Heart left ventricle (tissue), 16 donors: ENCODE results near the gene MTUS2. TPM values are rescaled to one million over a fixed set of nuclear protein-coding genes. Genes with fewer than 3 reads are reported as not detected.

Source experiments
- ATAC-seq, 4 donors: fragments of 200-7000 bp; cut with Tn5 transposase; one replicate each; pipeline ENCODE4 v1.9.1; 2020 to 2022; ENCODE audit warnings: moderate library complexity in 4 of 4, mild to moderate bottlenecking in 3 of 4, moderate number of reproducible peaks in 1 of 4
- DNase-seq, 5 donors: peaks; one replicate each; pipeline ENCODE4 v3.0.0-alpha.2; 2020
- H3K27ac ChIP-seq, 12 donors: fragments of 200-600 bp; sonication (generic) in 4 of 12; one replicate each; pipeline versions ENCODE4 v1.5.0 to v1.8.0; 2016 to 2022; ENCODE audit warnings: mild to moderate bottlenecking in 2 of 12
- H3K27me3 ChIP-seq, 9 donors: fragments of 200-600 bp; sonication (generic) in 2 of 9; one replicate each; pipeline versions ENCODE4 v1.5.1 to v1.8.0; 2016 to 2022; ENCODE audit warnings: mild to moderate bottlenecking in 3 of 9
- H3K36me3 ChIP-seq, 9 donors: fragments of 200-600 bp; sonication (generic) in 2 of 9; one replicate each; pipeline versions ENCODE4 v1.5.0 to v1.8.0; 2018 to 2022; ENCODE audit warnings: mild to moderate bottlenecking in 2 of 9
- H3K4me1 ChIP-seq, 12 donors: fragments of 200-600 bp; sonication (generic) in 4 of 12; one replicate each; pipeline versions ENCODE4 v1.5.0 to v1.8.0; 2016 to 2022; ENCODE audit warnings: mild to moderate bottlenecking in 3 of 12
- H3K4me3 ChIP-seq, 12 donors: fragments of 200-600 bp; sonication (generic) in 4 of 12; one replicate each; pipeline versions ENCODE4 v1.5.0 to v1.8.0; 2017 to 2022; ENCODE audit warnings: mild to moderate bottlenecking in 9 of 12, moderate library complexity in 4 of 12
- H3K9me3 ChIP-seq, 12 donors: fragments of 200-600 bp; sonication (generic) in 4 of 12; one replicate each; pipeline versions ENCODE4 v1.5.0 to v1.8.0; 2016 to 2022; ENCODE audit warnings: mild to moderate bottlenecking in 1 of 12
- CTCF ChIP-seq, 12 donors: fragments of 200-600 bp; sonication (generic) in 4 of 12; IDR thresholded peaks; one replicate each; pipeline versions ENCODE4 v1.5.0 to v1.8.0; 2018 to 2022; ENCODE audit warnings: antibody characterized with exemption in 12 of 12, mild to moderate bottlenecking in 5 of 12
- POLR2A ChIP-seq, 2 donors: fragments of 450-650 bp; IDR thresholded peaks; one replicate each; pipeline ENCODE4 v1.6.1; 2017; ENCODE audit warnings: antibody characterized with exemption in 2 of 2, mild to moderate bottlenecking in 2 of 2, moderate library complexity in 2 of 2
- WGBS, 4 donors: extraction: QIAGEN DNeasy Blood & Tissue Kit in 2 of 4; methylation state at CpG; one replicate each; pipeline versions ENCODE4 v1.1.5 to v1.1.7; 2013 to 2018; 5-methylcytosine and 5-hydroxymethylcytosine counted together
- intact Hi-C, 10 donors: fragments of 100-400 bp; cut with DNase I; formaldehyde crosslinking; loops; one replicate each; pipeline versions ENCODE4 v1.11.1 to v1.14.2; 2022
- polyA plus RNA-seq, 2 donors: library from polyadenylated mRNA; stranded (reverse); fragments of 200-250 nt; gene quantifications; one replicate each; pipeline ENCODE4 v1.2.3, GENCODE V29; 2013
- total RNA-seq, 9 donors: library from RNA; depleted of rRNA in 2 of 9; stranded (reverse); fragments of >200 nt in 2 of 9; fragmentation: NEBNext Ultra II Directional in 3 of 9; extraction: Animal tissue kit (Norgen Biotek cat#: 25700) in 3 of 9; gene quantifications; one replicate each; pipeline versions ENCODE4 v1.1.0 to v1.2.4, GENCODE V29; 2016 to 2023
- donor health status: ischemic (EF 13 %, LVEDD 7.1; RV severe dilation, severe dysfunction).
- donor health status: healthy with polysubstance abuse.
- donor health status: DM: no; HTN: yes; CAD: no.
- donor health status: DM: no; HTN: no; CAD: no.
- donor health status: ischemic (EF 25% LVEDD 6.9; RV normal size, moderate dysfunction).
- donor health status: ischemic (EF 25% LVEDD 5.7; RV mildly dilated, moderate dysfunction).
- donor health status: healthy.
- donor health status: DM: yes; HTN: yes; CAD: no.
- donor health status: ischemic (EF 35%, LVEDD 5.7; RV mildly dilated, moderate dysfunction).
- donor health status: nonischemic (EF 11% LVEDD 7.7; RV severe dilation, severe dysfunction).
- donor health status: DM: yes; HTN: yes; CAD: no.
- donor health status: PGD.
- donor health status: ischemic (EF 29% LVEDD 5.4; RV normal size, mild dysfunction).
- donor health status: nonischemic (EF 23%, LVEDD 6.1; RV moderate dilation, normal function).

Gene MTUS2
- total and polyA plus RNA-seq, 11 donors: 28.7 to 174 (median 67.9) TPM

DNA sequence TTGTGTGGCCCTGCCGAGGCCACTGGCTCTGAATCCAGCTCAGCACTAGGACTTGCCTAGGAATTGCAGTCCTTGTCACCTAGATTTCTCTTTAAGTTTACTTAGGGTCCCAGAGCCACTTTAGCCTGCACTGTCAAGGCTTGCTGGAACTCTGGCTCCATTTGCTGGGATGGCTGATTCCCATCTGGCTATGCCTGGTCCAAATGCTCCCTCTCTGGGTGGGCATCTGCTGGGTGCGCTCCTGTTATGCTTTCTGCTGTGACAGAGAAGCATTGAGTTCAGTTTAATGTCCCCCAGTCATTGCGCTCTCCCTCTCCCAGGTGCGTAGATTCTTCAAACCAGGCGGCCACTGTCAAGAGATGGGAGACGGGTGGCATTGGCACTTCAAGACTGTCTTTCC, 102.2 kb downstream of the MTUS2 start:
- no peaks in the 10 kb centered on the region for H3K4me1 ChIP-seq
- intact Hi-C loops: no loop called here
- WGBS, 4 donors: 60 to 82% (median 61%) methylated on average over 6 of the region's 6 CpGs
- no peaks in the 10 kb centered on the region for H3K36me3 ChIP-seq
- no peak overlapping the region for H3K27ac ChIP-seq
- H3K27me3 ChIP-seq: no peaks in the 10 kb centered on the region
- TF ChIP-seq CTCF (IDR thresholded peaks at IDR 0.05) (no peak), POLR2A (IDR thresholded peaks at IDR 0.05) (no peak)
- DNase-seq (no peak), ATAC-seq (no peak)
- no peak overlapping the region for H3K4me3 ChIP-seq
- peaks cover 0 to 11% (median 0%) of the 10 kb centered on the region in 12 donors for H3K9me3 ChIP-seq

DNA sequence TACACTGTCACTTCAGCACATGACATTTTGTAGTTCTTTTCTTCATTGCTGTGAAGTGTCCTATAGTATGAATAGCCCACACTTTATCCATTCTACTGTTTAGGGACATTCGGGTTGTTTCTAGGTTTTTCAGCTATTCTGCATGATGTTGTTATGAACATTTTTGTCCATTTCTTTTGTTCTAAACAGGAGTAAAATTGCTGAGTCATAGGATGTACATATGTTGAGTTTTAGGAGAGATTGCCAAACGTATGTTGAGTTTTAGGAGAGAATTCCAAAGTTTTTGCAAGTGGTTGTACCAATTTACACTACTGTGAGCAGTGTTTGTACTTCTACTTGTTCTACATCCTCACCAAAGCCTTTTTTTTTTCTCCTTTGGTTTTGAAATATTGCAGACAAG, 115.0 kb downstream of the MTUS2 start:
- ATAC-seq (no peak), DNase-seq (no peak)
- intact Hi-C loops: no loop called here
- Histone ChIP-seq H3K4me3 (no peak overlapping the region), H3K9me3 (no peaks in the 10 kb centered on the region), H3K27me3 (no peaks in the 10 kb centered on the region), H3K27ac (no peak overlapping the region), H3K36me3 (no peaks in the 10 kb centered on the region), H3K4me1 (no peaks in the 10 kb centered on the region)
- TF ChIP-seq CTCF (IDR thresholded peaks at IDR 0.05) (no peak), POLR2A (IDR thresholded peaks at IDR 0.05) (no peak)
- WGBS, 4 donors: 69 to 77% (median 73%) methylated on average over 2 of the region's 2 CpGs

DNA sequence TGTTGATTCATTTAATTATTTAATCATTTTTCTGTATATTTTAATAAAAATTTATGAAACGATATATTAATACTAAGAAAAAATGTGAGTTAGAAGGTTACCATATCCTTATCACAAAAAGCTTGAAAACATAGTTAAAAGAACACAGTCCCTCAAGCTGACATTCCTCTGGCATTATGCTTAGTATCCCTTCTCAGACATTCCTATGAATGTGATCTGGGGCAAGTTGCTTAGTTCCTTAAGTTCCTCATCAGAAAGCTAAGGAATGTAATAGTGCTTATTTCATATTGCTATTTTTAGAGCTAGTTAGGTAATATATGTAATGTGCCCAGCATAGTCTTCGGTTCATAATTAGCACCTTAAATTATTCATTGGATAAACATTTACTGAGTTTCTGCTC, 122.8 kb downstream of the MTUS2 start:
- H3K4me3 ChIP-seq: no peak overlapping the region
- WGBS, 4 donors: 44 to 49% (median 47%) methylated on average over 2 of the region's 2 CpGs
- ATAC-seq (peak in 1 of 4 donors; percentile 24), DNase-seq (no peak)
- no peak for TF ChIP-seq CTCF (IDR thresholded peaks at IDR 0.05)
- no peak for TF ChIP-seq POLR2A (IDR thresholded peaks at IDR 0.05)
- H3K9me3 ChIP-seq: no peaks in the 10 kb centered on the region
- peak overlapping the region in 1 of 12 donors; percentile 20 for H3K27ac ChIP-seq
- H3K36me3 ChIP-seq: no peaks in the 10 kb centered on the region
- intact Hi-C loops: no loop called here
- H3K4me1 ChIP-seq: peaks cover 0 to 20% (median 0%) of the 10 kb centered on the region in 12 donors
- H3K27me3 ChIP-seq: no peaks in the 10 kb centered on the region

- Histone ChIP-seq H3K27me3 (no peaks in the 10 kb centered on the region), H3K4me1 (peaks cover 0 to 25% (median 1%) of the 10 kb centered on the region in 12 donors), H3K36me3 (no peaks in the 10 kb centered on the region), H3K4me3 (no peak overlapping the region), H3K9me3 (no peaks in the 10 kb centered on the region), H3K27ac (peak overlapping the region in 10 of 12 donors; percentile 15 to 89 (median 73))
- no peak for DNase-seq
- WGBS, 4 donors: 81 to 84% (median 81%) methylated on average over 4 of the region's 4 CpGs
- intact Hi-C loops: loop anchor here in 4 of 10 donors (10.0 kb wide), 1 partner anchor 129 kb away; the partner anchor contains the start of gene MTUS2 (in 4 of the 4)
- no peak for TF ChIP-seq CTCF (IDR thresholded peaks at IDR 0.05)
- TF ChIP-seq POLR2A (IDR thresholded peaks at IDR 0.05): no peak
- no peak for ATAC-seq
These were observed 133.7 kb downstream of the MTUS2 start for GRCh38 chr13:28953714-28954418.
